T47D (cell line): Measurements from ENCODE around the gene USP11.

ENCODE experiments used
- DNase-seq, 2 experiments: peaks; one replicate each; pipeline versions ENCODE4 v3.0.0 to v3.0.0-alpha.2; 2011 to 2012; ENCODE audit warnings: low read depth in 1 of 2, low spot score in 1 of 2
- JUND ChIP-seq: IDR thresholded peaks from 2 replicates; pipeline ENCODE4 v1.6.1; 2012; ENCODE audit warnings: low read depth
- in situ Hi-C: cut with HindIII; loops from 2 replicates; pipeline ENCODE4 v1.10.0; 2016; ENCODE audit warnings: low sequenced_read_pairs, low pct_unique_long_range_greater_than_20kb

Gene USP11

GRCh38 chrX:47232197-47232802 lies 509 bp upstream of the USP11 start:
- in situ Hi-C loops = no loop called here
- DNase-seq = peak in 1 of 2 experiments; percentile 70
- no peak for TF ChIP-seq JUND

DNA sequence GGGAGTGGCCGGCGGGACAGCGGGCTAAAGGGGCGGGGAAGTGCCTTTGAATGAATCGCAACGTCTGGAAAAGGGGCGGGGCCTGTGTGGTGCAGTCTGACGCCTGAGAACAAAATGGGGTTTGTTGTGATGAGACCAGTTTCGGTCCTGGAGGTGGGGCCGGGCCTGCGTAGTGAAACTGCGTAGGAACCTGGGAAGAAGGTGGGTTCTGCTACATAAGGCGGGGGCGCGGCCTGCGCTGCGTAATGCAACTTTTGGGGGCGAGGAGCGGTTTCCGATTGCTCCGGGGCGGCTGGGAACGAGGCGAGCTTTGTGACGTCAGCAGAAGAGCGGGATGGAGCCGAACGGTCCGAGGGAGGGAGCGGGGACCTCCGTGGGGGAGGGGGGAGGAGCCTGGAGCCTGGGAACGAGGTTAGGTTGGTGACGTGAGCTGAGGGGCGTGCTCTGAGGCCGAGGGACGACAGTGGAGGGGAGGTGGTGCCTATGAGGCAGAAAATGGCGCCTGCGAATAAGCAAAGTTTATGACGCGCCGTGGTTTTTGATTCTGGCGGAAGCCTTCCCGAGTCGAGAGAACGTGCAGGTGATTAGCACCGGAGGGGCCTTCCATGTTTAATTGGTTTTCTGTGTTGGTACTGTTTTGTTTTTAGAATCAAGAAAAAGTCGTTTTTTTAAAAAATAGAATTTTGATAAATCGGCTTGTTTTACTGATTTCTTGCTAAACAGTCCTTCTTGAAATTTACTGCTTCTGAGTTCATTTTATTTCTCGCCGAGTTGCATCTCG lies 714 bp downstream of the USP11 start:
- in situ Hi-C loops = no loop called here
- no peak for TF ChIP-seq JUND
- DNase-seq = peak; percentile 82 to 98

- DNase-seq = no peak
- TF ChIP-seq JUND = no peak
- in situ Hi-C loops = no loop called here
Observed at GRCh38 chrX:47234583-47234982, 1.8 kb downstream of the USP11 start.

DNA sequence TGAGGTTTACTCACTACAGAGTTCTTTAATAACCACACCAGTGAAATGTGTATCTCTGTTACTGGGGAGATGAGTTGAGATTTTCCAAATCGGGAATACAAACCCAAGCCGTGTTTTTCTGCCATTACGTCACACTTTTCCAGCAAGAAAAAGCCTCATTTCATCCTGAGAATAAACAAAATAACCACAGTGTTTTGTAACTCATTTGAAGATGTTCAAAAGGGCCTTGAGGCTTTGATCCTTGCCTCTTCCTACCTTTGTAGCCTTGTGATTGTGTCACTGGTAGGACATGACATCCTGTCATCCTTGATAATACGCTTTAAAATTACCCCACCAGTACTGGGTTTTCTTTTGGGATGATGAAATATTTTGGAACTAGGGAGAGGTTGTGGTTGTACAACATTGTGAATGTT lies 2.9 kb downstream of the USP11 start:
- TF ChIP-seq JUND = no peak
- in situ Hi-C loops = no loop called here

DNA sequence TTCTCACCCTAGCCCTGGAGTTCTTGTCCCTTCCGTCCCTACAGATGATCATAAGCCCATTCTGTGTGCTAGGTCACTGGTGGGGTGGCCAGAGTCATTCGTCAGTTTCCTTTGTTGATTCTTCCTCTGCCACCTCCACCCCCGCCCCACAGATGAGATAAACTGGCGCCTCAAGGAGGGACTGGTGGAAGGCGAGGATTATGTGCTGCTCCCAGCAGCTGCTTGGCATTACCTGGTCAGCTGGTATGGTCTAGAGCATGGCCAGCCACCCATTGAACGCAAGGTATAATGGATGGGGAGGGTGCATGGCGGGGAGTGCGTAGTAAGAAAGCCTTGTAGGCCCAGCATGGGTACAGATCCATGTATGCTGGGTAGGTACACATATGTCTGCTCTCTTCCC lies 6.4 kb downstream of the USP11 start:
- in situ Hi-C loops = no loop called here
- no peak for TF ChIP-seq JUND

More for the DNA sequence above, 2.9 kb downstream of the USP11 start:
- DNase-seq = no peak

GRCh38 chrX:47239898-47240545 lies 7.2 kb downstream of the USP11 start:
- no peak for DNase-seq
- TF ChIP-seq JUND = no peak
- in situ Hi-C loops = no loop called here

More for the DNA sequence above, 6.4 kb downstream of the USP11 start:
- no peak for DNase-seq

DNA sequence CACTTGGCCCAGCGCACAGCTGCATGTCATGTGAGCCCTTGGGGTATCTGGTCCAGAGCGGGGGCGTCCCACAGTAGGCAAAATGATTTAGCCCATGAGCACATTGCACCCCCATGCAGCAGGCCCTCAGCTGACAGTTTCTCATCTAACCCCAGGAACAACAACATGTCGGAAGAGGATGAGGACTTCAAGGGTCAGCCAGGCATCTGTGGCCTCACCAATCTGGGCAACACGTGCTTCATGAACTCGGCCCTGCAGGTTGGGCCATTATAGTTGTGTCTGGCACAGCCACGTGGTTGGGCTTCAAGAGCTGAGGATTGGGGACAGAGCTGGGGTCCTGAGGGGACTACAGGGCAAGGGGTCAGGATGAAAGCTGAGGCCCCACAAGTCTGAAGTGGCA lies 7.8 kb downstream of the USP11 start:
- in situ Hi-C loops = no loop called here
- TF ChIP-seq JUND = no peak
- DNase-seq = no peak

DNA sequence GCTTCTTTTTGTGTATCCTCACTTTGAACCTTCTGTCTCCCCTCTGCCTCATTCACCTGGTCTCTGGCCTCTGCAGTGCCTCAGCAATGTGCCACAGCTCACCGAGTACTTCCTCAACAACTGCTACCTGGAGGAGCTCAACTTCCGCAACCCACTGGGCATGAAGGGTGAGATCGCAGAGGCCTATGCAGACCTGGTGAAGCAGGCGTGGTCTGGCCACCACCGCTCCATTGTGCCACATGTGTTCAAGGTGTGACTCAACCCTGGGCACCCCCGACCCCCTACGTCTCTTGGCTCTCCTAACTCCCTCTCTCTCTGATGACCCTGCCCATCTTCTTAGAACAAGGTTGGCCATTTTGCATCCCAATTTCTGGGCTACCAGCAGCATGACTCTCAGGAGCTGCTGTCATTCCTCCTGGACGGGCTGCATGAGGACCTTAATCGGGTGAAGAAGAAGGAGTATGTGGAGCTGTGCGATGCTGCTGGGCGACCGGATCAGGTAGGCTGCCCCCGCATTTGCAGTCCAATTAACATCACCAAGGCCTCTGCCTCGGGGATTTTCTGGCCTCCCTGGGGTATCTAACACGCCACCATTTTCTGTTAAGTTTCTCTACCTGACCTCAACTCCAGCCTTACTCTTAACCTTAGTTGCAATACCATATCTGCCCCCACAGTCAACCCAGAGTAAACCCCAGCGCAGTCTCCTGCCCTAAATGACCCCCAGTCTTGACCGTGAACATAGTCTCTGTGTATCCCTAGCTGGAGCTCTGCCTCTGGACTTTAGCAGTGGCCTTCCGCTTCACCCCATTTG lies 8.6 kb downstream of the USP11 start:
- DNase-seq = no peak
- no peak for TF ChIP-seq JUND
- in situ Hi-C loops = no loop called here

GRCh38 chrX:47242321-47242720 lies 9.5 kb downstream of the USP11 start:
- in situ Hi-C loops = no loop called here
- no peak for DNase-seq
- no peak for TF ChIP-seq JUND

- in situ Hi-C loops = no loop called here
- no peak for TF ChIP-seq JUND
- no peak for DNase-seq
Observed at GRCh38 chrX:47243351-47243750, 10.5 kb downstream of the USP11 start.

- DNase-seq = no peak
- TF ChIP-seq JUND = no peak
- in situ Hi-C loops = no loop called here
Observed at GRCh38 chrX:47244676-47245075, 11.9 kb downstream of the USP11 start.

GRCh38 chrX:47245156-47245555 lies 12.3 kb downstream of the USP11 start:
- DNase-seq = no peak
- in situ Hi-C loops = no loop called here
- TF ChIP-seq JUND = no peak
